Left ventricle myocardium superior (tissue), 1 donor: ENCODE results near the gene SH3GL1. TPM values are rescaled to one million over a fixed set of nuclear protein-coding genes. Genes with fewer than 3 reads are reported as not detected.
"Not testable (repeated sequence)": the region's sequence is repeated elsewhere in the genome, so short reads cannot be mapped to it uniquely, and the experiment has no call there.

Source experiments
- ATAC-seq: fragments of 200-7000 bp; cut with Tn5 transposase; one replicate; pipeline ENCODE4 v1.9.1; 2020; ENCODE audit warnings: mild to moderate bottlenecking, moderate library complexity
- DNase-seq: peaks from one replicate; pipeline ENCODE4 v3.0.0-alpha.2; 2020
- intact Hi-C: fragments of 100-400 bp; cut with micrococcal nuclease; formaldehyde crosslinking; loops from one replicate; pipeline ENCODE4 v1.11.0; 2022
- total RNA-seq: library from RNA; stranded (reverse); fragmentation: NEBNext Ultra II Directional; extraction: Animal tissue kit (Norgen Biotek cat#: 25700); gene quantifications from one replicate; pipeline ENCODE4 v1.2.1, GENCODE V29; 2021
- donor health status: DM: no; HTN: yes; CAD: no; lungs with severe emphysema.

The SH3GL1 gene
- total RNA-seq, 1 donor from 2014 or later, result 19.1 TPM

GRCh38 chr19:4357921-4358326, 42.4 kb downstream of the SH3GL1 start:
- intact Hi-C loops, result no loop called here
- no peak for ATAC-seq
- no peak for DNase-seq

- no peak for ATAC-seq
- intact Hi-C loops, result no loop called here
- no peak for DNase-seq
Observed at GRCh38 chr19:4357095-4357797, 43.1 kb downstream of the SH3GL1 start.

- DNase-seq (no peak), ATAC-seq (no peak)
- intact Hi-C loops, result no loop called here
Observed at GRCh38 chr19:4354897-4355296, 45.5 kb downstream of the SH3GL1 start.

GRCh38 chr19:4354282-4354681, 46.1 kb downstream of the SH3GL1 start:
- ATAC-seq (no peak), DNase-seq (no peak)
- intact Hi-C loops, result no loop called here

GRCh38 chr19:4352701-4353121, 47.6 kb downstream of the SH3GL1 start:
- DNase-seq (no peak), ATAC-seq (peak; percentile 56)
- intact Hi-C loops, result no loop called here

GRCh38 chr19:4350726-4351125, 49.6 kb downstream of the SH3GL1 start:
- ATAC-seq (no peak), DNase-seq (no peak)
- intact Hi-C loops, result no loop called here

- intact Hi-C loops, result no loop called here
- no peak for DNase-seq
- no peak for ATAC-seq
Observed at GRCh38 chr19:4350111-4350510, 50.2 kb downstream of the SH3GL1 start.

- ATAC-seq, intact Hi-C loops, DNase-seq: not testable (repeated sequence)
Observed at GRCh38 chr19:4349225-4349624, 51.1 kb downstream of the SH3GL1 start.

GRCh38 chr19:4347521-4347920, 52.8 kb downstream of the SH3GL1 start:
- no peak for DNase-seq
- ATAC-seq, result no peak
- intact Hi-C loops, result no loop called here

GRCh38 chr19:4346020-4346383, 54.3 kb downstream of the SH3GL1 start:
- ATAC-seq (no peak), DNase-seq (no peak)
- intact Hi-C loops, result no loop called here

- intact Hi-C loops, result no loop called here
- DNase-seq, result no peak
- no peak for ATAC-seq
Observed at GRCh38 chr19:4345342-4346019, 54.9 kb downstream of the SH3GL1 start.

GRCh38 chr19:4343370-4344307, 56.7 kb downstream of the SH3GL1 start, which contains the start of gene MPND:
Gene MPND, plus strand, starts transcription at chr19:4343562. Its CDS starts 32 bp downstream, at chr19:4343594.
- DNase-seq (peak; percentile 98), ATAC-seq (peak; percentile 91)
- intact Hi-C loops, result no loop called here

- intact Hi-C loops, result no loop called here
- peak; percentile 94 for ATAC-seq
Observed at GRCh38 chr19:4342615-4343369, 57.6 kb downstream of the SH3GL1 start.

GRCh38 chr19:4342314-4342614, 58.1 kb downstream of the SH3GL1 start:
- ATAC-seq (peak; percentile 10), DNase-seq (no peak)
- intact Hi-C loops, result no loop called here

More at GRCh38 chr19:4342615-4343369, 57.6 kb downstream of the SH3GL1 start:
- DNase-seq, result peak; percentile 96

- intact Hi-C loops, result no loop called here
Observed at GRCh38 chr19:4338441-4339355, 61.6 kb downstream of the SH3GL1 start, which contains the start of gene STAP2. Gene STAP2, minus strand, starts transcription at chr19:4338827. Its CDS starts 74 bp downstream, at chr19:4338753.

GRCh38 chr19:4337906-4338440, 62.4 kb downstream of the SH3GL1 start:
- DNase-seq (peak; percentile 40), ATAC-seq (no peak)
- intact Hi-C loops, result no loop called here

More at GRCh38 chr19:4338441-4339355, 61.6 kb downstream of the SH3GL1 start, which contains the start of gene STAP2:
- no peak for ATAC-seq
- DNase-seq, result peak; percentile 31

- DNase-seq (no peak), ATAC-seq (no peak)
- intact Hi-C loops, result no loop called here
Observed at GRCh38 chr19:4334929-4335570, 65.3 kb downstream of the SH3GL1 start.
